Measurements from ENCODE around the gene GLRX3.
A peak's percentile ranks its signal among the peaks of the same experiment; 100 is the strongest.

The GLRX3 gene

DNA sequence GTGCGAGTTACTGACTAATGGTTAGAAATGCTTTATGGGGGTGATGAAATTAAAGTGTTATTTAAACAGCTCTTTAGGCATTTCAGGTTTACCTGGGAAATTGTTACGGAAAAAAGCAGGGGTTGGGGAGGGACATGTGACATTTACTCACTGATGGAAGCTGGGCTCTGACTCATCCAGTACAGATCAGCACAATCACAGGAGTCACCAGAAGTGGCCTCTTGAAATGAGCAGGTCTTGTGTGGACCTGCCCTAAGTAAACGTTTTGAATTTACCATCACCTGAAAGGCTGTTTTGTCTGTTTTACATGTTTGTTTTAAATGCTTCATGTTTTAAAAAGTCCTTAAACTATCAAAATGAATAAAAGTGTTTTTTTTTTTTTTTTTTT, 2.3 kb downstream of the GLRX3 start:
- peak; percentile 60 for FAIRE-seq

DNA sequence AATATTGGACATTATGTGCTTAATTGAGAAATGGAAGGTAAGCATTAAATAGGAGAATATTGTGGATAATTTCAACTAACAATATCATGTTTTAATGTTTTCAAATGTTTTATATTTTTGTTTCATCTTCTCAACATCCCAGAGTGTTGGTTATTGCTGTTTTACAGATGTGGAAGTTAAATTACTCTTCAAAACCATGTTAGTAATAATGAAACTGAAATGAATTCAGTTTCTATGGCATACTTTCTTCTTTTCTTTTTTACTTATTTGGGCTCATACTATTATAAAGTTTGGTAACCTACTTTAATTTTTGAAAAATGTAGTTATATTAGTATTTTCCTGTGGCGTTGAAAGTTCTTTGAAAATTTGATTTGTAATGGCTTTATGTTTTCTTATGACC, 4.2 kb downstream of the GLRX3 start:
- FAIRE-seq = no peak

DNA sequence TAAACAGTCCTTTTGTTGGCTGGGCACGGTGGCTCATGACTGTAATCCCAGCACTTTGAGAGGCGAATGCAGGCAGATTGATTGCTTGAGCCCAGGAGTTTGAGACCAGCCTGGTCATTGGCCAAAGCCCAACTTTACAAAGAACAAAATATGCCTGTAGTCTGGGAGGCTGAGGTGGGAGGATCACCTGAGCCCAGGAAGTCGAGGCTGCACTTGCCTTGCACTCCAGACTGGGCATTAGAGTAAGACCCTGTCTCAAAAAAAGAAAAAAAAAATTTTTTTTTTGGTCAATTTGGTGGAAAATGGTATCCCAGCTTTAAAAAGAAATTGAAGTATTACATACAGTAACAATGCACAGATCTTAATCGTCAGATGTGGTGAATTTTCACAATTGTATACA, 4.8 kb downstream of the GLRX3 start:
- no peak for FAIRE-seq

DNA sequence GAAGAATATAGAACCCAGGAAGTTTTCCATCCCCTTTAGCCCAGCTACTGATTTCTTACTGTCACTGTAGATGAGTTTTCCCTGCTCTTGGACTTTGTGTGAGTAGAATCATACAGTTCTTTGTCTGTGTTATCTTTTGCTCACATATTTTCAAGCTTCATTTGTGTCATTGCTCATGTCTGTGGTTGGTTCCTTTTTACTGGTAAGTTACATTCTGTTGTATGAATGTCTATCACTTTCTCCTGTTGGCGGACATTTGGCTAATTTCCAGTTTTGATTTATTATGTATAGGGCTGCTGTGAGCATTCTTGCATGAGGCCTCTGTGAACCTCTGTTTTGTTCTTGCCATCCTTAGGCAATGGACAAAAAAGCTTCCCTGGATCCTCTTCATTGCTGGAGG, 5.3 kb downstream of the GLRX3 start:
- no peak for FAIRE-seq

DNA sequence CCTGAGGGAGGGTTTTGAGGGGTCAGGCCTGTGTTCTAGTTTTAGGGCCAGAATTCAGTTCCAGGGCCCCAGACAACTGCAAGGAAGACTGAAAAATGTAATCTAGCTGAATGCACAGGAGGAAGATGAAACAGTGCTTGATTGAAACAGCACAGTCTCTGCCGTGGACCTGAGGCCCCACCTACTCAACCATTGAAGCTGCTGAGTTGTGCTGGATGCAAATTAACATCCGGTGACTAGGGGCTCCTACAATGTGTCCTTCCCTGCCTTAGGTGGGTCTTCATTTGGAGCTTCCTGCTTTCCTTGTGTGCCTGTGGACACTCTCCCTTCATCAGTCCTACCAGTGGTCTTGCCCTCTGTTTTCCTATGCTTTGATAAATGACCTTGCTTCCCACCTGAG, 5.7 kb downstream of the GLRX3 start:
- FAIRE-seq = no peak

DNA sequence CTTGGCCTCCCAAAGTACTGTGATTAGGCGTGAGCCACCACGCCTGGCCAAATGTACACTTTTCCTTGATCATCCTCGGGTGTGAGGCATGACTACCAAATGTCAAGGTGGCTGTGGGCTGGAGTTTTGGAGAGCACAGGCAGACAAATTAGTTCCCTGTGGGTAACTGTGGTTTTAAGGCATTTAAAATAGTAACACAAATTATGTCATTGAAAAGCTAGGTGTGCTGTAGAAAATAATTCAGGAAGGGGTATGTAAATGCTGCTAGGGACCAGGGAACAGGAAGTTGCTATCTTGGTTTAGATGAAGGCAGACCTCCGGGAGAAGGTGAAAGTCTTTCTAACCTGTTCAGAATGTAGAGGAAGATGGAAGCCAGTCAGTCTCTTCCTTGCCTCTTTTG, 9.9 kb downstream of the GLRX3 start:
- no peak for FAIRE-seq

DNA sequence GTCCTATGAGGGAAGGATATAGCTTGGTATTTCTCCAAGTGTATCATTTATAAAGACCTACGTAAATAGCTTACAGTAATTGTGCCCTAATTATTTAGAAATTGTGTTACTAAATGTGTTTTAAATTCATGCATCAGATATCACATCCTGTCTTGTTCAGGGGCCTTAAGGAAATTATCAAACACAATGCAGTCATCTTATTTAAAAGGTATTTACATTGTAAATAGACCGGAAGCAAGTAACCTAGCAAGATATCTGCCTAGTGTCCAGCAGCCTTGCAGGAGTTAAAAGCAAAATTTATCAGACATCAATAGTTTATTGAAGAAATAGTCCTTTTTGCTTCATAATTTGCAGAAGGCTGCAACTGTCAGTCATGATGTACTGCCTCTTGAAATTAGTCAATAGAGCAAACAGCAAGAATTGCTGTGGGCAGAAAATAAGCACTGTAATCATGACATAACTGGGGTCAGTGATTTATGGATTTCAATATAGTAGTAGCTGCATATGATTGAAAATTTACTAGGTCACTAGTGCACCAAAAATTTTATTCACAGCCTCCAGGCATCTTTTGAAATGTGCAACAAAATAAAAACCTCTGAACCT, 23.1 kb downstream of the GLRX3 start:
- FAIRE-seq = no peak

DNA sequence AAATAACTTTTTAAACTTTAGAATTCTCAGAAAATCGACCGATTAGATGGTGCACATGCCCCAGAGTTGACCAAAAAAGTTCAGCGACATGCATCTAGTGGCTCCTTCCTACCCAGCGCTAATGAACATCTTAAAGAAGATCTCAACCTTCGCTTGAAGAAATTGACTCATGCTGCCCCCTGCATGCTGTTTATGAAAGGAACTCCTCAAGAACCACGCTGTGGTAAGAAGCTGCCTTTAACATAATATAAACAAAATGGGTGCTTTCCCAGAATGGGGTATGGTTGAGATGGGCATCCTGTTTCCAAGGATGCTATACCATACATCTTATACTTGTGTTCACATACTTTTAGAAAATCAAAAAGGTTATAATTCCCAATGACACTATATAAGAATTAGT, 24.6 kb downstream of the GLRX3 start:
- FAIRE-seq = peak; percentile 25

DNA sequence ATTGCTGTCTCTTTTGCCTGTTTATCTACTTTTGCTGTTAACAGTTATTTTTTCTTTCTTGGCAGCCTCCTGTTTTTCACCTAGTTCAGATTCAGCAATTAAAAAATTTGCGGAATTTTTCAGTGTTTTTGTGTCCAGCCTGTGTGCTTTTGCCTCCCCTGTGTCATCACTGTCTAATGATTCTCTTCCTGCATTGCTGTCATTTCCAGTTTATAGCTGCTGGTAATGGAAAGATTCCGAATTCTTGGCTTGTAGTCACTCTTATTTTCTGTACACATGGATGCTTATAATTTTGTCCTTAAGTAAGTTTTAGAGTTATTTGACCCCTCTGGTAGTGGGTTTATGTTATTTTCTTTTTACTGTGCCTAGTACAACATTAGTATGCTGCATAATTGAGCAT, 25.1 kb downstream of the GLRX3 start:
- no peak for FAIRE-seq

DNA sequence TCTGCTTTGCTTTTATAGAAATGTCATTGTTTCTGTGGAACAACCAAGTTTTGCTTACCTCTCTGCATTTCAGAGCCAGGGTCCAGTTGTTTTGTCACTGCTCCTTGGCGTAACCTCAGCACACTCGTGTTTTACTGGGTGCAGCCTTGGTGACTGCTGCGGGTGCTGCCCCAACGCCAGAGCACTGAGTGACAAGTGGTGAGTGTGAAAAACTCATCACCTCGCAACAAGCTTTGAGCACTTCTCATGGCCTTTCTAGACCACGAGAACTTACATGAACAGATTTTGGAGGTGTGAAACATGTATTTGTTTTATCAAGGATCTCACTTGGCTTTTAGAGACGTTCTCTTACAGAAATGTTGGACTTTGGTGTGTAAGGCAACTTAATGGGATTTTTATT, 31.0 kb downstream of the GLRX3 start:
- no peak for FAIRE-seq

DNA sequence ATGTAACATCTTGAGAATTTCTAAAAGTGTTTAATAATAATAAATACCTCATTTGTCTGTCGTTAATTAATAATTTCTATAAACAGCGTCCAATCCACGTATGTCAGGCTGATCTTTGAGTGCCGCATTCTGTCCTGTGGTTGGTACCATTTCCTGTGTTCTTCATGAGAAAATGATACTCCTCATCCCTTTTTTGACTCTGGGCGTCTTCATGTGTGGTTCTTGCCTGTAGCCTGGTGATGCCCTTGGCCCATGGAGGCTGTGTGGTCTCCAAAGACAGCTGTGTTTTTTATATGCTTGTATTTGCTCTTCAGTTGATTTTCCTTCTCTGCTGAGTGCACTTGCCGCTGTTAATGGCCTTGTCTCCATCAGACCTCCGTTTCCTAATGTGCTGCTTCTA, 31.5 kb downstream of the GLRX3 start:
- no peak for FAIRE-seq

DNA sequence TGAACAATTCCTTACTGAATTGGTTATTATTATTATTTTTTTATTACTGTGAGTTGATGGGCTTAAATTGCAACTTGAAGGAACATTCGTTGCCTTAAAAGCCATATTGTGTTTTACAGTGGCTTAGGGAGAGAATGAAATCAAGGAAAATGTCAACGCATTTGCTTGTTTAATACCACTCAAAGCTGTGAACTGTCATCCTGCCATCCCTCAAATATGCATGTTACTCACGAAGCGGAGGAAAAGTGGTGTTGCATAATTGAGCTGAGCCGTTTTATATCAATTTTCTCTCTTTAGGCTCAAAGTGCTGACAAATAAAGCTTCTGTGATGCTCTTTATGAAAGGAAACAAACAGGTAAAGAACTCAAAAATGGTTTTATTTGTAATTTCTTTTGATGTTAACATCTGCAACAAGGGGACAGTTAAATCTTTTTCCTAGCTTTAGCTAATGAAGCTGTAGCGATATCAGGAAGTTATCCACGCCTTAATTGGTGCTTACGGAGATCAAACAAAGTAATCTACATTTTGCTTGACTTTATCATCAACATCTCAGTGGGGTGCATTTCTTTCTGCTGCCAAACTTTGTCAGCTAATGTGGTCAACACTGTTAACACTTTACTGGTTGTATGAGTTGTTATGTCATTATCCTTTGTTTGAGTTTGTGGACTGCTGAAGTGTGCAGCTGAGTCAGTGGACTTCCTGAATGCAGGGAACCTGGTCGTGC, 33.1 kb downstream of the GLRX3 start:
- no peak for FAIRE-seq

DNA sequence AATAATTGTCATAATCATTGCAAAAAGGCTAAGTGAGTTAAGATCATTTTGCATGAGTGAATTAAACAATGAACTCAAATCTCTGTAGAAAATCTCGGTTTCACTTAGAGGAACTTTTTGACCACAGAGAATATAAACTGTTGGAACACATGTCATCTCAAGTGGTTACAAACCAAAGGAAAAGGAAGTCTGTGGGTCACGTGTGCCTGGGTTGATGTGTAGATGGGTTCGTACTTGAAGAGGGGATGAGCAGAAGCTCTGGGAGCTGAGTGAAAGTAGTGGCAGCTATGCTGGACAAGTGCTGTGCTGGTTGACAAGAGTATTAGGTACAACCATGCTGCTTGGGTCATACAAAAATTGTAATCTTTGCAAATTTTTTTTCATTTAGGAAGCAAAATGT, 35.0 kb downstream of the GLRX3 start:
- FAIRE-seq = no peak

DNA sequence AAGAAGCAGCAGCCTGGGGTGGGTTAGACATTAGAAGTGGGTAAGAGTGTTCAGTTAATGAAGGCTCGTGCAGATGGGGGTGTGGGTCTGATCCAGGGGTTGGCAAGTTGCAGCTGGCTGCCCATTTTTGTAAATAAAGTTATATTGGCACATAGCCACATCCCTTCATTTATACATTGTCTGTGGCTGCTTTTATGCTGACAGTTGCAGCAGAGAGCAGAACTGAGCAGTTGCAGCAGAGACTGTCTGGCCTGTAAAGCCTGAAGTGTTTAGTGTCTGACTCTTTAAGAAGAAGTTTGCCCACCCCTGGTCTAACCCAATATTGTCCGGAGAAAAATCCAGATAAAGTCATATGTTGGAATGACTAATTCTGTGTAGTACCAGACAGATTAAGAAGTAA, 38.1 kb downstream of the GLRX3 start:
- FAIRE-seq = no peak

DNA sequence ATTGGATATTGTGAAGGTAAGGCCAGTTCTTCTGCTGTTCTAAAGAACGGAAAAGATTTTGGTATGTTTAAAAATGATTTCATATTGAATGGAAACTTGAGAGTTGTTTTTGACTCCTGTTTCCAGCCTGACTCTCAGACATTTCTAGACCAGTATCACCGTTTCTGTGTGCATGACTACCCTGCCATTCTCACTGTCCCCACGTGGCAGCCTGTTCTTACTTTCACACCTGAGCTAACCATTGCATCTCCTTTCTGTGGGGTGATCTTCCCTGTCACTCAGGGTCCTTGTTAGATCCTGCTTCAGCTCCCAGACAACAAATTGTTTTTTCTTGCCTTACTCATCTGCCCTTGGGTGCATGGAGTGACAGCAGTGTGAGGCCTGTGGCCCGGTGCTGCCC, 38.9 kb downstream of the GLRX3 start:
- no peak for FAIRE-seq

DNA sequence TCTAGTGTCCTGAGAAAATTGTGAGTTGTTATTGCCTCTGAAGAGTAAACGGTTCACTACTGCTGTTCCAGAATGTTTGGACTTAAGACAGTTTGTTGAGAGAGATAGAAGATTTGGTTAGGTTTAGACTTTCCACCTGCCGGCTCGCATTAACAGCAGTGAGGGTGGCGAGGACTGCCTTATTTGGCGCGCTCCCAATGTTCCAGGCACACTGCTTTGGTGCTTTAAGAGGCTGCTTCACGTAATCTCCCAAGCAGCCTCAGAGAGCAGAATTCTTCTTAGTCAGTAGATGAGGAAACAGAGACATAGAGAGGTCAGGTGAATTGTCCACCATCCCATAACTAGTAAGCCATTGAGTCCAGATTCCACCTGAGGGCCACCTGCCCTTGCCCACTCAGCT, 41.1 kb downstream of the GLRX3 start:
- no peak for FAIRE-seq

DNA sequence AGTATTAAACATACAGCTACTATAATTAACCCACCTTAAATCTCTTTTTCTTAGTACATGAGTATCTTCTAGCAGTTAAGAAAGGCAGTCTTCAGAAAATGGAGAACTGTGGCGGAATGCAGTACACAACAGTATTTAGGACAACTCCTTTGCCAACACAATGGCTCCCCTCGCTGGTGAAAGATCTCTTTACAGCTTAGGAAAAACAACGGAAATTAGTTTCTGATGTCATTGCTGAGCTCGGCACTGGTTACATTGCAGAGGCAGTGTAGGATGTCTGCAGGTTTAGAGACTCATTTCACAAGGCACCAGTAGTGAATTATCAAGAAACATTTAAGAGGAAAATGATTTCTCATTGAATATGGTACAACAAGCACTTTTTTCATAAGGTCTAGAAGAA, 43.4 kb downstream of the GLRX3 start:
- FAIRE-seq = peak; percentile 98

DNA sequence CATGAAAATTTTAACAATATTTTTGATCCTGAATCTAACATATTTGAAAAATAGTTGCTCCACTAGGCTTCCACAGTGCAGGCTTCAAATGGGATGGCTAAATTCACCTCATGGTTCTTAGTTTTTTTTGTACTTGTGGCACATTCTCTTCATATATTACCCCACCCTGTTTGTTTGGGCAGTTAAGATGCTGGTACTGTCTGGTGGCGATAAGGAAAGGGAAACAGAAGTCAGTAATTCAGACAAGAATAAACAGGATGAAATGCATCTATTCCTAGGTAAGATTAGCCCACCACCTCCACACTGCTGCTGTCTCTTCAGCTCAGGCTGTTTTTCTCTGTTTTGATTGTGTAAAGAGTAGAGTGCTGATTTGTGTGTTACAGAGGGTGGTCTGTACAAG, 44.2 kb downstream of the GLRX3 start:
- no peak for FAIRE-seq

DNA sequence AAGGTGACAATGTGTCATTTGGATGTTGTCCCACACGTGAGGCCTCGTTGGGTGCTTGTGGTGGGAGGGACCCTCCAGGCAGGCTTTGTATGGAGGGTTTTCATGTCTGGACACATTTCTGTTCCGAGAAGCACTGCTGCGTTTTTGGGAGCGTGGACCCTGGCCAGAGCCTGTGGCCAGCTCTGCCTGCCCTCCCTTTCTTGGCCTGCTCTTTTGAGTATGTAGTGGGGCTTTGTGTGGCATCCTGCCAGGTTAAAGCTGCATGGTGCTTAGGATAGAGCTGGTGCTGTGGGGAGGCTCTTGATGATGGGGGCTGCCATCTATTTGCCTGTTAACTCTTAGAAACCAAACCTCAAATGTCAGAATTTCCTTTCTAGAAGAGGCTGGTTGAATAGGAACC, 45.7 kb downstream of the GLRX3 start:
- FAIRE-seq = no peak

DNA sequence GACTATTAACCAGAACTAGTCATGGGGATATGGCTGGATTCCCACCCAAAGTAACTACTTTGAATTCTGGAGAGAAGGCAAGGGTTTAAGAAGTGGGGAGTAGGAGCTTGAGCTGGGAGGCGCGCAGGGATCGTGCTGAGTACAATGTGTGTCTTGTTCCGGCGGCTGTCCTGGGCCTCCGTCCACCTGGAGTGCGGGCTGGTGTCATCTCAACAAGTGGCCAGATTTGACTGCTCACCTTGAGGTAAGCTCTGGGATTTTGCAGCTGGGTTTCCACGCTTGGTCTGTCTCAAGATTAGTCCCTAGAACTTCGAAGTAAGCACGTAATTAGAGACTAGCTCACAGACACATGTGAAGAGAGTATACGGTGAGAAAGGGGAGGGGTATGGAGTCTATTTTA, 49.4 kb downstream of the GLRX3 start:
- FAIRE-seq = no peak

DNA sequence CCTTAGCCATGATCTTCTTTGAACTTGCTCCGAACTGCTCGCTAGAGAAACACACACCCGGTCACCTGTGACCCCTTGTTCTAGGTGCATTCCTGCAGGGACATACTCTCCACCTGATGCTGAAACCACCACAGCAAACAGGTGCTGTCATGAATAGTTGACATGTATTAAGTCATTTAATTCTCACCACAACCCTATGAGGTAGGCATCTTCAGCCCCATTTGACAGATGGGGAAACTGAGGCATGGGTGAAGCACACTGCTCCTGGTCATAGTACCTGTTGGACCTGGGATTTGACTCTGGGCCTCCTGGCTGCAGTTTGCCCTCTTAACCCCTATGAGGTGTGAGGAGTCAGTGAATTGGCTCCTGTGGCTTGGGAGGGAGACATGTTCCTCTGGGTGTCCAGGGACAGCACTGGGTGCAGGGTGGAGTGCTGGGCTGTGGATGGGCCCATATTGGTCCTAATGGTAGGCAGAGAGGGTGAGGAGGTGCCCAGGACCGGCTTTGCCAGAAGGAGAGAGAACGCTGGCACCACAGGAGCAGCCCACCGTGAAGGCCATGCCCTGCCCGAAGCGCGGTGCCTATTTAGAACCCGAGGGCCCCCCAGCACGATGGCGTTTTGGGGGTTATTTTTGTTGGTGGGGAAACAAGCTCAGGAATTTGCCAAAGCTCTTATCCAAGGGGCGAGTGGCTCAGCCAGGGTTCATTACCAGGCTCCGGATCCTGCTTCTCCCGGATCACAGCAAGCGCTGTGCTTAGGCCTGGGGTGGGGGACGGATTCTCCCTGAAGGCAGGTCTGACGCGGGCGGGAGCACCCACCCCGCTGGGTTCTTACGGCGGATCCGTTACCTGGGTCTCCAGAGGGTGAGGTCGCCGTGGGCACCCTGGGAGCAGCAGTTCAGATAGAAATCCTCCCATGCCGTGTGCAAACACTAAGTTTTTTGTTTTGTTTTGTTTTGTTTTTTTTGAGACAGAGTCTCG, 52.3 kb downstream of the GLRX3 start:
- FAIRE-seq = no peak

DNA sequence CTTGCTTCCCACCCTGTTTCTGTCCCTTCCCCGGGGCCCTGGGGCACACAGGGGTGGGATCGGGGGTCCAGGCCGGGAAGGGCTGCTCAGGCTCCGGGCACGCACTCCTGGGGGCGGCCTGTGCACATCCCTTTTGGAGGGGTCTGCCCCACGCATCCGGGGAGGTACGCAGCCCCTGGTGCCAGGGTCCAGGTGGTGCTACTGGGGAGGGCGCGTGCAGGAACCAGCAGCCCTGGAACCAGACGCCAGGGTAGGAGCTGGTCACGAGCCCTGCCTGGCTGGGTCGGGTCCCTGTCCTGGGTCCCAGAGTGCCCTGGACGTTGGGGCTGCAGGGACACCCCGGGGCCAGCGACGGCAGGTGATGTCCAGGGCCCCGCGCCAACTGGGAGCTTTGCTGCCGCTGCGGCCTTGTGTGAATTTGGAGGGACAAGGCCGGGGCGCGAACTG, 53.4 kb downstream of the GLRX3 start:
- no peak for FAIRE-seq

DNA sequence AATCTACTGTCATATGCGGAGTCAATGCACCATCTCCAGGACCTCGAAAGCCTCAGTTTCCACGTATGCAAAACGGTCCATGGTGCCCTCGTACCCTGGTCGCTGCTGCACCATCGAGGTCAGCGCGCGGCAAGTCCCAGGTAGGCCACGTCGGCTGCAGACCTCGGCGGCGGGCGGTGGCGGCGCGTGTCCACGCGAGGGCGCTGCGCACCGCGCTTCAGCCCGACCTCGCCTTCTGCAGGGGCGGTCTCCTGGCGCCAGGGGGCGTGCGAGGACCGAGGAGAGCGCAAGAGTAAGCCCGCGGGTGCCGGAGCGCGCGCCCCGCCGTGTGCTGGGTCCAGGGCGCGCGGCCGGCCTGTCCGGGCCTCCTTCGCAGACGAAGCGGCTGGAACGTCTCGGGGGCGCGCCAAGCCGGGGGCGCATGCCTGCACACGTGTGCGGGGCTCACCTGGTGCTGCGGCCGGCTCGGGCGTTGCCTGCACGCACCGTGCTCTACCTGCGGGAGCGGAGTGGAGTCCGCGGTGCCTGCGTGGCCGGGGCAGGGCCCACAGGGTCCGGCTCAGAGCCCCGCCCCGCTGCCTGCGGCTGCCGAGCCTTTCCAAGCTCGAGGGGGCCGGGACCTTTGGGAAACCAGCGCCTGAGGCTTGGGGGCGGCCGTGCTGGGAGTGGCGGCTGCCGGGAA, 54.0 kb downstream of the GLRX3 start:
- FAIRE-seq = no peak

All from G401.6 (cell line).